Activated B cell treated with CpG ODN at 0.5 μM for 24 hours (primary cell): ENCODE results near the gene OTP. TPM values are rescaled to one million over a fixed set of nuclear protein-coding genes. Genes with fewer than 3 reads are reported as not detected.

ENCODE experiments used
- ATAC-seq: fragments of 200-7000 bp; cut with Tn5 transposase; one replicate; pipeline ENCODE4 v1.10.0; 2021; ENCODE audit warnings: low read depth, mild to moderate bottlenecking, moderate library complexity
- CTCF ChIA-PET: fragments of 350-600 bp; sonication (Branson Sonifier 250); formaldehyde crosslinking; loops from one replicate; lab custom pipeline; 2021; ENCODE audit warnings: antibody characterized with exemption; lab: Charles Lee
- POLR2A ChIA-PET: fragments of 350-600 bp; sonication (Branson Sonifier 250); formaldehyde crosslinking; loops from one replicate; lab custom pipeline; 2021; ENCODE audit warnings: antibody characterized with exemption; lab: Charles Lee
- DNase-seq: peaks from one replicate; pipeline ENCODE4 v3.0.0; 2022
- H3K27ac Mint-ChIP-seq: one replicate; pipeline ENCODE4 v1.8.0; 2020; ENCODE audit warnings: mixed read lengths
- H3K27me3 Mint-ChIP-seq: one replicate; pipeline ENCODE4 v1.8.0; 2021; ENCODE audit warnings: mixed read lengths
- H3K36me3 Mint-ChIP-seq: one replicate; pipeline ENCODE4 v1.8.0; 2021; ENCODE audit warnings: low read depth, mixed read lengths
- H3K4me1 Mint-ChIP-seq: one replicate; pipeline ENCODE4 v1.8.0; 2021; ENCODE audit warnings: mixed read lengths
- H3K4me3 Mint-ChIP-seq: one replicate; pipeline ENCODE4 v1.8.0; 2020; ENCODE audit warnings: mild to moderate bottlenecking, mixed read lengths
- H3K9me3 Mint-ChIP-seq: one replicate; pipeline ENCODE4 v1.8.0; 2020; ENCODE audit warnings: mixed read lengths
- intact Hi-C: fragments of 100-400 bp; cut with micrococcal nuclease; formaldehyde crosslinking; loops from one replicate; pipeline ENCODE4 v1.15.1; 2024
- total RNA-seq: library from RNA; stranded (reverse); gene quantifications from 2 replicates; pipeline ENCODE4 v1.2.3, GENCODE V29; 2022
- TF ChIP-seq, protein P1 (sequence below): fragments of 200-600 bp; IDR thresholded peaks from one replicate; pipeline ENCODE4 v1.8.0; 2022; ENCODE audit warnings: antibody characterized with exemption, mild to moderate bottlenecking

The OTP gene
- total RNA-seq, 1 donor from 2014 or later = not detected

DNA sequence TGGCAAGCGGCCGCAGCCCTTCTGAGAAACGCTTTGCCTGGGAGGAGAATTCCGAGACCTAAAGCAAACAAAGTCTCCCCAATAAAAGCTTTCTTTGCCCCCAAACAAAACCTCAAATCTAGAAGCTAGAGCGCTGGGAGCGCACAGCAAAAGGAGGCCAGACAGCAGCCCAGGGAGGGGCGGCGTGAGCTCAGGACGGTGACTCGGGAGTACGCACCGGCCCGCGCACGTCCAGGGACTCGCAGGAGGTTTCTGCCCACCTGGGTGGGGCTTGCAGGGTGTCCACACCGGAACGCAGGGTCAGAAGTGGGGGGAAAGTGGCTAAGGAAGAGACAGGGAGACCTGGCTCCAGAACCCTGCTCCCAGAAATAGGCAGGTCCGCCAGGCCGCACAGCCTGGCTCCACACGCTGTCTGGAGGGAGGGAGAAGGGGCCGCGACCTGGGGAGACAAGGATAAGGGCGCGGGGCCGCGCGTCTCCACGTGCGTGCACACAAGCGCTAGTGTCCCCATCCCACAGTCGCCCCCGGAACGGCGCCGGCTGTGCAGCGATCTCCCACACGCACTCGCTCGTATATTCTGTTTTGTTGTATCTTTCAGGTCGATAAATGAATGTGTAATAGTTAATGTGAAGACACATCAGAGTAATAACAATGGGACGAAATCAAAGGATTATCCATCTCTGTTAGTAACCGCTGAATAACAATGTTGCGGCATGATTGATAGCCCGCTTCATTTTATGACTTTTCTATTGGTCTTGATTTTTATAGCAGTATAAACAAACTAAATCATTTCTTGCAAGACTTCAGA, 2.3 kb upstream of the OTP start:
- Mint-ChIP-seq H3K4me1 (peaks cover 16% of the 10 kb centered on the region), H3K9me3 (peaks cover 3% of the 10 kb centered on the region), H3K36me3 (peaks cover 3% of the 10 kb centered on the region), H3K27me3 (peaks cover 70% of the 10 kb centered on the region), H3K27ac (peak overlapping the region; percentile 42), H3K4me3 (no peak overlapping the region)
- no peak for ATAC-seq
- TF ChIP-seq, protein P1, sequence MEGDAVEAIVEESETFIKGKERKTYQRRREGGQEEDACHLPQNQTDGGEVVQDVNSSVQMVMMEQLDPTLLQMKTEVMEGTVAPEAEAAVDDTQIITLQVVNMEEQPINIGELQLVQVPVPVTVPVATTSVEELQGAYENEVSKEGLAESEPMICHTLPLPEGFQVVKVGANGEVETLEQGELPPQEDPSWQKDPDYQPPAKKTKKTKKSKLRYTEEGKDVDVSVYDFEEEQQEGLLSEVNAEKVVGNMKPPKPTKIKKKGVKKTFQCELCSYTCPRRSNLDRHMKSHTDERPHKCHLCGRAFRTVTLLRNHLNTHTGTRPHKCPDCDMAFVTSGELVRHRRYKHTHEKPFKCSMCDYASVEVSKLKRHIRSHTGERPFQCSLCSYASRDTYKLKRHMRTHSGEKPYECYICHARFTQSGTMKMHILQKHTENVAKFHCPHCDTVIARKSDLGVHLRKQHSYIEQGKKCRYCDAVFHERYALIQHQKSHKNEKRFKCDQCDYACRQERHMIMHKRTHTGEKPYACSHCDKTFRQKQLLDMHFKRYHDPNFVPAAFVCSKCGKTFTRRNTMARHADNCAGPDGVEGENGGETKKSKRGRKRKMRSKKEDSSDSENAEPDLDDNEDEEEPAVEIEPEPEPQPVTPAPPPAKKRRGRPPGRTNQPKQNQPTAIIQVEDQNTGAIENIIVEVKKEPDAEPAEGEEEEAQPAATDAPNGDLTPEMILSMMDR = no peak
- intact Hi-C loops = no loop called here
- POLR2A ChIA-PET = no interaction called here
- CTCF ChIA-PET = no interaction called here
- no peak for DNase-seq

DNA sequence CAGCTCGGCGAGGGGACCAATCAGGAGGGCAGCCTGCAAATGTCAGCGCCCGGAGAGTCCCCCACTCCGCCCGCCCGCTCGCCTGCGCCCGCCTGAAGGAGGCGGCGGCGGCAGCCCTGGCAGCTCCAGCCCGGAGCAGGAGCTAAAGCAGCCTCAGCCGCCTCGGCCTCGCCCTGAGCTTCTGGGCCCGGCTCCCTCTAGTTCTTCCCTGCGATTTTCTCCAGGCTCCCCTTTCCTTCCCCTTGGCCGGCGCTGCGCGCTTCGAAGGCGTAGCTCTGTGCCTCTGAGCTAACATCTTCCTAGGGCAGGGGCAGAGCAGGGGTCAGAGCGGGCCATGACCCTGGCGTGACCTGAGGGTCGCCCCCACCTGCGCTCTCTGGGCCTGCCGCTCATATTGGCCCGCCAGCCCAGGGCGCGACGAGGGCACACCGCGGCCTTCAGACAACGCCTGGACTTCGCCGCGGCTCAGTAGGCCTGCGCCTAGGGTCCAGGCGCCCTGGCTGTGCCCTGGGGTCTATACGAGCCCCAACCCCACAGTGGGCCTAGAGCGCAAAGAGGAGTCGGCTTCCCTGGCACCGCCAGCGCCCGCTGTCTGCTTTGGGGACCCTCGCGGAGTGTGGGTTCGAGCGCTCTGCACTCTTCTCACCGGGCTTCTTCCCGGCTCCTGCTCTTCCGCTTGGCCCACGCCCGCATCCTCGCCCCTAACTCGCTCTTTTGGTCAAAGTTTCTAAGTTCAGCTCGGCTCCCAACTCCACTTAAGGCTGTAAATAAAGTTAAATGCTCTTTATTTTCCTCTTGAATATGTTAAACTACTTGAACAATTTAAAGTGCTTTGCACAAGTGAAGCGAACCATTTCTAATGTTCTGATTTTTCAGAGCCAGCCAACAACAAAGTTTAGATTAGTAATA, 504 bp upstream of the OTP start:
- intact Hi-C loops = loop anchor here (1.0 kb wide), 1 partner anchor 9 kb away; no protein-coding TSS in a partner anchor
- Mint-ChIP-seq H3K9me3 (peaks cover 3% of the 10 kb centered on the region), H3K36me3 (peaks cover 3% of the 10 kb centered on the region), H3K27ac (peak overlapping the region; percentile 46), H3K27me3 (peaks cover 66% of the 10 kb centered on the region), H3K4me1 (peaks cover 7% of the 10 kb centered on the region), H3K4me3 (no peak overlapping the region)
- ATAC-seq (no peak), DNase-seq (no peak)
- POLR2A ChIA-PET = interaction anchor here (0.6 kb wide), 1 partner anchor 474 kb away, joined by 3 read pairs; no protein-coding TSS in a partner anchor
- CTCF ChIA-PET = no interaction called here
- TF ChIP-seq, protein P1 = no peak

DNA sequence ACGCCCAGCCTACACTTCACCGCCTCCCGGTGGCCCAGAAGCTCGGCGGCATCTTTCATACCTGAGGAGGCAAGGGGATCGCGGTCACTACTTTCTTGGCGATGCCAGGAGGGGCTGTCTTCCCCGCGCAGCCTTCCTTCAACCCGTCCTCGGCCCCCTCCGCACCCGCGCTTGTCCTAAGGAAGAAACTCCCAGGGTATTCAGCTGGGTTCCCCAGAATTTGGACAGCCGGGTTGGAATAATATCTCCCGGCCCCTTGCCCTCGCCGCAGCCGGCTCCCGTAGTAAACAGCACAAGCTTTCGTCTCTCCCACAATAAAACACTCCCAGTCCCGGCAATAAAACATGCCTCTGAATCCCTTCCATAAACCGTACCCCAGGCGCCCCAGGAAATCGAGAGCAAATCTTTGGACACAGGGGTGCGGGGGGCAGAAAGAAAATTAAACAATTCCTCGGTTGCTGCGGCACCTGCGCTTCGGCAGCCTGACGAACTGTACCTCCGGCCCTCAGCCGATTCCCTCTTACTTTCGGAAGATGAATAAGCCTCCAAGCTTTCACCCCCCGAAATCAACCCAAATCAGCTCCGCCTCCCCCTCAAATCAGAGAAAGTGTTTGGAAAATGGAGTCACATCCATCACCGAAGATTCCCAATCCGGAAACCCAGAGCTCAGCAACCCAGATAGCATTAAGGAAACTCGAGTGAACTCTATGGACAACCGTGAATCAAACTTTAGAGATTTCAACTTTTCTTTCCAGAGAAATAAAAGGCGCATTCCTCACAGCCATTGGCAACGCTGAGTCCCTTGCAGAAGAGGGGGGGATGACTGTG, 1.1 kb downstream of the OTP start:
- CTCF ChIA-PET = no interaction called here
- Mint-ChIP-seq H3K27ac (peak overlapping the region; percentile 61), H3K36me3 (peaks cover 3% of the 10 kb centered on the region), H3K9me3 (peaks cover 13% of the 10 kb centered on the region), H3K4me1 (peaks cover 6% of the 10 kb centered on the region), H3K27me3 (peaks cover 64% of the 10 kb centered on the region), H3K4me3 (no peak overlapping the region)
- TF ChIP-seq, protein P1 = no peak
- ATAC-seq (no peak), DNase-seq (no peak)
- intact Hi-C loops = no loop called here
- POLR2A ChIA-PET = interaction anchor here (0.7 kb wide), 1 partner anchor 360 kb away, joined by 7 read pairs; no protein-coding TSS in a partner anchor

DNA sequence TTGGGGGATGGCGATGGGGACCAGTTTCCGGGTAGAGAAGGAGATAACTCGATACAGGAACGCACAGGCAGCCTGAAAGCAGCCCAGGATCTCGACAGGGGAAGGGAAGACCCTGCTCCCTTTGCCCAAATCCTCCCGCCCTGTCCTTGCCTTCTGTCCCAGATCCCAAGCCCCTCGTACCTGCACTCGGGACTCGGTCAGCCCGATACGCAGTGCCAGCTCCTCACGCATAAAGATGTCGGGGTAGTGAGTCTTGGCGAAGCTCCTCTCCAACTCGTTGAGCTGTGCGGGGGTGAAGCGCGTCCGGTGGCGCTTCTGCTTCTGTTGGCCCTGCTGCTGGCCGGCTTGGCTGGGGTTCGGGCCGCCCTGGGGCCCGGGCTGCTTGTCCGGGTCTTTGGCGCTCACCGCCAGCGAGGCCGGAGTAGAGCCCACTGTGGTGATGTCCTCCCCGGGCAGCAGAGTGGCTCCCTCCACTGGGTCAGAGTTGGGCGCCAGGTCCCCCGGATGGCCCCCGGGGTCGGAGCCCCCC, 1.8 kb downstream of the OTP start:
- Mint-ChIP-seq H3K27me3 (peaks cover 58% of the 10 kb centered on the region), H3K9me3 (peaks cover 13% of the 10 kb centered on the region), H3K4me1 (peaks cover 7% of the 10 kb centered on the region), H3K27ac (peak overlapping the region; percentile 61), H3K4me3 (no peak overlapping the region), H3K36me3 (peaks cover 3% of the 10 kb centered on the region)
- ChIA-PET POLR2A (interaction anchor here (0.6 kb wide), 1 partner anchor 168 kb away, joined by 5 read pairs; no protein-coding TSS in a partner anchor), CTCF (no interaction called here)
- TF ChIP-seq, protein P1 = no peak
- ATAC-seq = no peak
- intact Hi-C loops = no loop called here
- no peak for DNase-seq
